Gastrocnemius medialis (tissue), 4 donors: ENCODE data around the gene TMEM50B. TPM values are rescaled to one million over a fixed set of nuclear protein-coding genes. Genes with fewer than 3 reads are reported as not detected.

Source experiments
- ATAC-seq, 2 donors: fragments of 150-250 bp; one replicate each; pipeline ENCODE4 v1.9.1; 2016
- DNase-seq, 2 donors: peaks; one replicate each; pipeline ENCODE4 v3.0.0-alpha.2; 2019
- H3K27ac ChIP-seq, 4 donors: fragments of 200-600 bp; sonication (generic); 1 replicate in 1 of 4; 2 replicates in 3 of 4; pipeline ENCODE4 v1.5.1; 2016 to 2018; ENCODE audit warnings: mild to moderate bottlenecking in 2 of 4, moderate library complexity in 1 of 4
- H3K27me3 ChIP-seq, 3 donors: fragments of 200-600 bp; sonication (generic) in 2 of 3; 1 replicate in 1 of 3; 2 replicates in 2 of 3; pipeline versions ENCODE4 v1.5.1 to v1.6.0; 2016 to 2019; ENCODE audit warnings: mild to moderate bottlenecking in 1 of 3, moderate library complexity in 1 of 3
- H3K36me3 ChIP-seq, 2 donors: fragments of 200-600 bp; sonication (generic) in 1 of 2; one replicate each; pipeline ENCODE4 v1.5.1; 2017 to 2018
- H3K4me1 ChIP-seq, 2 donors: fragments of 200-600 bp; sonication (generic) in 1 of 2; one replicate each; pipeline ENCODE4 v1.5.1; 2016 to 2017; ENCODE audit warnings: mild to moderate bottlenecking in 2 of 2
- H3K4me3 ChIP-seq, 4 donors: fragments of 200-600 bp; sonication (generic) in 3 of 4; 1 replicate in 1 of 4; 2 replicates in 3 of 4; pipeline ENCODE4 v1.5.1; 2016 to 2019; ENCODE audit warnings: mild to moderate bottlenecking in 2 of 4
- H3K9me3 ChIP-seq, 3 donors: fragments of 200-600 bp; sonication (generic) in 2 of 3; 1 replicate in 1 of 3; 2 replicates in 2 of 3; pipeline ENCODE4 v1.5.1; 2016 to 2019
- POLR2A ChIP-seq, 2 donors: fragments of 450-650 bp; IDR thresholded peaks; one replicate each; pipeline ENCODE4 v1.6.1; 2017; ENCODE audit warnings: antibody characterized with exemption in 2 of 2, mild to moderate bottlenecking in 2 of 2, moderate library complexity in 2 of 2
- in situ Hi-C, 4 donors: fragments of 200-750 bp; cut with MboI; loops; one replicate each; pipeline versions ENCODE4 v1.15.0 to v1.8.0; 2017; ENCODE audit warnings: low sequenced_read_pairs in 4 of 4
- intact Hi-C: fragments of 100-400 bp; cut with DNase I; formaldehyde crosslinking; loops from one replicate; pipeline ENCODE4 v1.15.1; 2023; ENCODE audit warnings: low total_unique reads
- total RNA-seq, 4 donors: library from RNA; depleted of rRNA; stranded (reverse); fragments of >200 nt; gene quantifications; one replicate each; pipeline versions ENCODE4 v1.1.0 to v1.2.3, GENCODE V29; 2016
- TF ChIP-seq, protein P1 (sequence below), 5 experiments: fragments of 450-650 bp in 3 of 5; fragments of 200-600 bp in 2 of 5; sonication (generic) in 2 of 5; IDR thresholded peaks in 4 of 5; conservative IDR thresholded peaks in 1 of 5; 1 replicate in 4 of 5; 2 replicates in 1 of 5; pipeline ENCODE4 v1.5.1; 2016 to 2019; ENCODE audit warnings: antibody characterized with exemption in 5 of 5, mild to moderate bottlenecking in 3 of 5, moderate library complexity in 3 of 5

Gene TMEM50B
- total RNA-seq, 4 donors from 2014 or later = 33.2 to 47.1 (median 44.6) TPM

- DNase-seq (no peak), ATAC-seq (no peak)
- H3K27me3 ChIP-seq = no peaks in the 10 kb centered on the region
- intact Hi-C loops (no loop called here), in situ Hi-C loops (no loop called here)
- no peaks in the 10 kb centered on the region for H3K4me1 ChIP-seq
- peaks cover 0 to 52% of the 10 kb centered on the region in 2 donors for H3K36me3 ChIP-seq
- TF ChIP-seq, protein P1, sequence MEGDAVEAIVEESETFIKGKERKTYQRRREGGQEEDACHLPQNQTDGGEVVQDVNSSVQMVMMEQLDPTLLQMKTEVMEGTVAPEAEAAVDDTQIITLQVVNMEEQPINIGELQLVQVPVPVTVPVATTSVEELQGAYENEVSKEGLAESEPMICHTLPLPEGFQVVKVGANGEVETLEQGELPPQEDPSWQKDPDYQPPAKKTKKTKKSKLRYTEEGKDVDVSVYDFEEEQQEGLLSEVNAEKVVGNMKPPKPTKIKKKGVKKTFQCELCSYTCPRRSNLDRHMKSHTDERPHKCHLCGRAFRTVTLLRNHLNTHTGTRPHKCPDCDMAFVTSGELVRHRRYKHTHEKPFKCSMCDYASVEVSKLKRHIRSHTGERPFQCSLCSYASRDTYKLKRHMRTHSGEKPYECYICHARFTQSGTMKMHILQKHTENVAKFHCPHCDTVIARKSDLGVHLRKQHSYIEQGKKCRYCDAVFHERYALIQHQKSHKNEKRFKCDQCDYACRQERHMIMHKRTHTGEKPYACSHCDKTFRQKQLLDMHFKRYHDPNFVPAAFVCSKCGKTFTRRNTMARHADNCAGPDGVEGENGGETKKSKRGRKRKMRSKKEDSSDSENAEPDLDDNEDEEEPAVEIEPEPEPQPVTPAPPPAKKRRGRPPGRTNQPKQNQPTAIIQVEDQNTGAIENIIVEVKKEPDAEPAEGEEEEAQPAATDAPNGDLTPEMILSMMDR (IDR thresholded peaks at IDR 0.05 in 4 of 5, conservative IDR thresholded peaks at IDR 0.05 in 1 of 5) = no peak
- no peak for TF ChIP-seq POLR2A (IDR thresholded peaks at IDR 0.05)
- H3K27ac ChIP-seq = no peak overlapping the region
- no peaks in the 10 kb centered on the region for H3K9me3 ChIP-seq
- no peak overlapping the region for H3K4me3 ChIP-seq
Measured at GRCh38 chr21:33458861-33459260, 20.9 kb downstream of the TMEM50B start.

- in situ Hi-C loops (no loop called here), intact Hi-C loops (no loop called here)
- Histone ChIP-seq H3K9me3 (no peaks in the 10 kb centered on the region), H3K4me1 (no peaks in the 10 kb centered on the region), H3K27ac (no peak overlapping the region), H3K36me3 (peaks cover 0 to 39% of the 10 kb centered on the region in 2 donors), H3K27me3 (no peaks in the 10 kb centered on the region), H3K4me3 (no peak overlapping the region)
- no peak for ATAC-seq
- DNase-seq = no peak
- TF ChIP-seq, protein P1 (IDR thresholded peaks at IDR 0.05 in 4 of 5, conservative IDR thresholded peaks at IDR 0.05 in 1 of 5) = no peak
- TF ChIP-seq POLR2A (IDR thresholded peaks at IDR 0.05) = no peak
Measured at GRCh38 chr21:33455686-33456446, 23.9 kb downstream of the TMEM50B start.

GRCh38 chr21:33452362-33452761, 27.4 kb downstream of the TMEM50B start:
- Histone ChIP-seq H3K4me1 (no peaks in the 10 kb centered on the region), H3K4me3 (no peak overlapping the region), H3K36me3 (peaks cover 0 to 21% of the 10 kb centered on the region in 2 donors), H3K27me3 (no peaks in the 10 kb centered on the region), H3K27ac (no peak overlapping the region), H3K9me3 (no peaks in the 10 kb centered on the region)
- intact Hi-C loops (no loop called here), in situ Hi-C loops (no loop called here)
- TF ChIP-seq, protein P1 (IDR thresholded peaks at IDR 0.05 in 4 of 5, conservative IDR thresholded peaks at IDR 0.05 in 1 of 5) = no peak
- TF ChIP-seq POLR2A (IDR thresholded peaks at IDR 0.05) = no peak
- ATAC-seq (no peak), DNase-seq (no peak)

DNA sequence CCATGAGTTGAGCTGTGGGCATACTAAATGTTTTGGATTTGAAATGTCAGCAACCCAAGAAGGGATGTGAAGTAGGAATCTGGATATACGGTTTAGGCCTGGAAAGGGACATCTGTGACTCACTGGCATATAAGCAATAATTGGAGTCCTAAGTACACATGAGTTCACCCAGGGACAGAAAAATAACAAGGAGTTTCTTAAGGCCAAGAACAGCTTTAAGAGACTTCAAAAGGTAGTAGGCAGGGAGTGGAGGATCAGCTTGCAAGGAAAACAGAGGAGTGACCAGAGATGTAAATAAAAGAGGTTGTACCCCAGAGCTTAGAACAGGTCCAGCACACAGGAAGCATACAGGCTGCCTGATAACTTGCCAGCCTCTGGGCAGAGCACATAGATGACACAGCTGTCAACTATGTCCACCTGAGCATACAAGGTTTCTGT, 28.1 kb downstream of the TMEM50B start:
- peaks cover 0 to 18% of the 10 kb centered on the region in 2 donors for H3K36me3 ChIP-seq

More for the DNA sequence above, 28.1 kb downstream of the TMEM50B start:
- Histone ChIP-seq H3K27me3 (no peaks in the 10 kb centered on the region), H3K27ac (no peak overlapping the region), H3K4me3 (no peak overlapping the region), H3K4me1 (no peaks in the 10 kb centered on the region), H3K9me3 (no peaks in the 10 kb centered on the region)
- ATAC-seq (no peak), DNase-seq (no peak)
- intact Hi-C loops (no loop called here), in situ Hi-C loops (no loop called here)
- TF ChIP-seq, protein P1 (IDR thresholded peaks at IDR 0.05 in 4 of 5, conservative IDR thresholded peaks at IDR 0.05 in 1 of 5) = no peak
- TF ChIP-seq POLR2A (IDR thresholded peaks at IDR 0.05) = no peak
